ENCODE data around the gene RASA1.

- TF ChIP-seq POLR2AphosphoS5 (IDR thresholded peaks at IDR 0.05; ENCODE audit: low read depth, low read length) (no peak), CTCF (IDR thresholded peaks at IDR 0.05) (peak; percentile 69; the same call in 1 of the 2 replicates), SIN3A (IDR thresholded peaks at IDR 0.05; ENCODE audit: borderline replicate concordance, insufficient read depth, low read depth, low read length) (no peak)
- TF ChIP-seq, protein P1, sequence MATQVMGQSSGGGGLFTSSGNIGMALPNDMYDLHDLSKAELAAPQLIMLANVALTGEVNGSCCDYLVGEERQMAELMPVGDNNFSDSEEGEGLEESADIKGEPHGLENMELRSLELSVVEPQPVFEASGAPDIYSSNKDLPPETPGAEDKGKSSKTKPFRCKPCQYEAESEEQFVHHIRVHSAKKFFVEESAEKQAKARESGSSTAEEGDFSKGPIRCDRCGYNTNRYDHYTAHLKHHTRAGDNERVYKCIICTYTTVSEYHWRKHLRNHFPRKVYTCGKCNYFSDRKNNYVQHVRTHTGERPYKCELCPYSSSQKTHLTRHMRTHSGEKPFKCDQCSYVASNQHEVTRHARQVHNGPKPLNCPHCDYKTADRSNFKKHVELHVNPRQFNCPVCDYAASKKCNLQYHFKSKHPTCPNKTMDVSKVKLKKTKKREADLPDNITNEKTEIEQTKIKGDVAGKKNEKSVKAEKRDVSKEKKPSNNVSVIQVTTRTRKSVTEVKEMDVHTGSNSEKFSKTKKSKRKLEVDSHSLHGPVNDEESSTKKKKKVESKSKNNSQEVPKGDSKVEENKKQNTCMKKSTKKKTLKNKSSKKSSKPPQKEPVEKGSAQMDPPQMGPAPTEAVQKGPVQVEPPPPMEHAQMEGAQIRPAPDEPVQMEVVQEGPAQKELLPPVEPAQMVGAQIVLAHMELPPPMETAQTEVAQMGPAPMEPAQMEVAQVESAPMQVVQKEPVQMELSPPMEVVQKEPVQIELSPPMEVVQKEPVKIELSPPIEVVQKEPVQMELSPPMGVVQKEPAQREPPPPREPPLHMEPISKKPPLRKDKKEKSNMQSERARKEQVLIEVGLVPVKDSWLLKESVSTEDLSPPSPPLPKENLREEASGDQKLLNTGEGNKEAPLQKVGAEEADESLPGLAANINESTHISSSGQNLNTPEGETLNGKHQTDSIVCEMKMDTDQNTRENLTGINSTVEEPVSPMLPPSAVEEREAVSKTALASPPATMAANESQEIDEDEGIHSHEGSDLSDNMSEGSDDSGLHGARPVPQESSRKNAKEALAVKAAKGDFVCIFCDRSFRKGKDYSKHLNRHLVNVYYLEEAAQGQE (IDR thresholded peaks at IDR 0.05; ENCODE audit: insufficient read depth in 1 of 2, low read depth in 2 of 2, low read length in 1 of 2), result no peak
Measured at GRCh38 chr5:87400305-87400899, 132.7 kb downstream of the RASA1 start.
